H9 (cell line): Measurements from ENCODE around the gene C1QL4. TPM values are rescaled to one million over a fixed set of nuclear protein-coding genes. Genes with fewer than 3 reads are reported as not detected.

Experiments used
- DNase-seq: peaks from one replicate; pipeline ENCODE4 v3.0.0-alpha.2; 2017
- H2AFZ ChIP-seq: one replicate; pipeline ENCODE4 v1.6.1; 2013; ENCODE audit warnings: mild to moderate bottlenecking, low read length, control low read depth, moderate library complexity
- H2AK5ac ChIP-seq: 2 replicates; pipeline ENCODE4 v1.6.1; 2013; ENCODE audit warnings: low read length, control low read depth, mixed read lengths; ENCODE audit not compliant: insufficient read length
- H2BK120ac ChIP-seq: one replicate; pipeline ENCODE4 v1.6.1; 2013; ENCODE audit warnings: low read depth, mild to moderate bottlenecking, low read length, control low read depth, inconsistent platforms; ENCODE audit not compliant: poor library complexity, severe bottlenecking
- H2BK12ac ChIP-seq: 2 replicates; pipeline ENCODE4 v1.6.1; 2013; ENCODE audit warnings: low read length, control low read depth, mixed read lengths, low read depth; ENCODE audit not compliant: insufficient read length
- H2BK15ac ChIP-seq: 2 replicates; pipeline ENCODE4 v1.6.1; 2013; ENCODE audit warnings: low read depth, low read length, control low read depth
- H2BK20ac ChIP-seq: one replicate; pipeline ENCODE4 v1.6.1; 2013; ENCODE audit warnings: low read depth, mild to moderate bottlenecking, low read length, control low read depth, inconsistent platforms; ENCODE audit not compliant: poor library complexity, severe bottlenecking
- H2BK5ac ChIP-seq: 2 replicates; pipeline ENCODE4 v1.6.1; 2013; ENCODE audit warnings: low read length, control low read depth, mixed read lengths; ENCODE audit not compliant: insufficient read length
- H3K14ac ChIP-seq: 2 replicates; pipeline ENCODE4 v1.6.1; 2013; ENCODE audit warnings: low read length, control low read depth; ENCODE audit not compliant: insufficient read depth
- H3K18ac ChIP-seq: 2 replicates; pipeline ENCODE4 v1.6.1; 2013; ENCODE audit warnings: low read depth, mild to moderate bottlenecking, mixed read lengths, low read length, control low read depth; ENCODE audit not compliant: insufficient read length
- H3K23ac ChIP-seq: 2 replicates; pipeline ENCODE4 v1.6.1; 2013; ENCODE audit warnings: low read length, control low read depth, mixed read lengths, low read depth; ENCODE audit not compliant: insufficient read length
- H3K23me2 ChIP-seq: 2 replicates; pipeline ENCODE4 v1.6.1; 2013; ENCODE audit warnings: low read depth, mild to moderate bottlenecking, mixed read lengths, low read length, control low read depth; ENCODE audit not compliant: insufficient read length, poor library complexity, severe bottlenecking
- H3K27ac ChIP-seq: 2 replicates; pipeline ENCODE4 v1.5.1; 2013; ENCODE audit warnings: low read length, control low read depth, mixed read lengths, low read depth; ENCODE audit not compliant: insufficient read length
- H3K27me3 ChIP-seq: 2 replicates; pipeline ENCODE4 v1.6.1; 2013; ENCODE audit warnings: low read length, control low read depth, inconsistent platforms; ENCODE audit not compliant: insufficient read depth
- H3K4ac ChIP-seq: 2 replicates; pipeline ENCODE4 v1.6.1; 2013; ENCODE audit warnings: low read depth, mild to moderate bottlenecking, control low read depth, inconsistent platforms, low read length, moderate library complexity
- H3K4me1 ChIP-seq: 2 replicates; pipeline ENCODE4 v1.6.1; 2013; ENCODE audit warnings: low read length, control low read depth, inconsistent platforms; ENCODE audit not compliant: insufficient read depth
- H3K4me2 ChIP-seq: 2 replicates; pipeline ENCODE4 v1.6.1; 2013; ENCODE audit warnings: low read length, control low read depth, mixed read lengths; ENCODE audit not compliant: insufficient read length, insufficient read depth
- H3K56ac ChIP-seq: 2 replicates; pipeline ENCODE4 v1.6.1; 2013; ENCODE audit warnings: low read depth, mild to moderate bottlenecking, mixed read lengths, low read length, control low read depth; ENCODE audit not compliant: insufficient read length
- H3K79me1 ChIP-seq: 2 replicates; pipeline ENCODE4 v1.6.1; 2013; ENCODE audit warnings: low read depth, mild to moderate bottlenecking, moderate library complexity, low read length, control low read depth, inconsistent platforms; ENCODE audit not compliant: insufficient read depth, poor library complexity, severe bottlenecking
- H3K79me2 ChIP-seq: 2 replicates; pipeline ENCODE4 v1.6.1; 2013; ENCODE audit warnings: low read length, control low read depth, inconsistent platforms; ENCODE audit not compliant: insufficient read depth
- H3K9ac ChIP-seq: 2 replicates; pipeline ENCODE4 v1.6.1; 2013; ENCODE audit warnings: low read length, control low read depth, mixed read lengths; ENCODE audit not compliant: insufficient read length; ENCODE audit errors: extremely low read depth
- H3K9me3 ChIP-seq: one replicate; pipeline ENCODE4 v1.6.1; 2013; ENCODE audit warnings: low read depth, low read length, inconsistent platforms; ENCODE audit not compliant: control insufficient read depth
- H3T11ph ChIP-seq: one replicate; pipeline ENCODE4 v1.6.1; 2013; ENCODE audit warnings: mild to moderate bottlenecking, low read length, control low read depth, inconsistent platforms
- H4K20me1 ChIP-seq: one replicate; pipeline ENCODE4 v1.6.1; 2013; ENCODE audit not compliant: control insufficient read depth, insufficient read length, insufficient read depth
- H4K5ac ChIP-seq: 2 replicates; pipeline ENCODE4 v1.6.1; 2013; ENCODE audit warnings: low read depth, mild to moderate bottlenecking, mixed read lengths, low read length, control low read depth; ENCODE audit not compliant: insufficient read length
- H4K8ac ChIP-seq: replicated peaks from 2 replicates; pipeline ENCODE4 v1.6.1; 2013; ENCODE audit warnings: low read length, control low read depth, mixed read lengths, low read depth; ENCODE audit not compliant: insufficient read length
- H4K91ac ChIP-seq: 2 replicates; pipeline ENCODE4 v1.6.1; 2013; ENCODE audit warnings: low read depth, mild to moderate bottlenecking, moderate library complexity, mixed read lengths, low read length, control low read depth; ENCODE audit not compliant: insufficient read length
- H3K27ac Mint-ChIP-seq, 3 experiments: 2 replicates in 2 of 3; 3 replicates in 1 of 3; pipeline ENCODE4 v1.8.0; 2020 to 2021; ENCODE audit warnings: mixed read lengths in 3 of 3, mild to moderate bottlenecking in 1 of 3, moderate library complexity in 1 of 3
- H3K27me3 Mint-ChIP-seq: 2 replicates; pipeline ENCODE4 v1.8.0; 2021; ENCODE audit warnings: low read depth, mild to moderate bottlenecking, moderate library complexity, mixed read lengths
- H3K36me3 Mint-ChIP-seq, 3 experiments: 2 replicates in 2 of 3; 3 replicates in 1 of 3; pipeline ENCODE4 v1.8.0; 2020 to 2021; ENCODE audit warnings: low read depth in 3 of 3, mixed read lengths in 3 of 3; ENCODE audit not compliant: insufficient read depth in 1 of 3
- H3K4me1 Mint-ChIP-seq, 2 experiments: 2 replicates each; pipeline ENCODE4 v1.8.0; 2020; ENCODE audit warnings: mixed read lengths in 2 of 2
- H3K4me3 Mint-ChIP-seq, 2 experiments: 2 replicates in 1 of 2; 3 replicates in 1 of 2; pipeline ENCODE4 v1.8.0; 2020 to 2021; ENCODE audit warnings: mild to moderate bottlenecking in 2 of 2, mixed read lengths in 2 of 2, moderate library complexity in 1 of 2
- H3K9me3 Mint-ChIP-seq, 2 experiments: 2 replicates in 1 of 2; 3 replicates in 1 of 2; pipeline ENCODE4 v1.8.0; 2020; ENCODE audit warnings: mild to moderate bottlenecking in 2 of 2, mixed read lengths in 2 of 2, moderate library complexity in 1 of 2
- WGBS: extraction: QIAGEN DNeasy Blood & Tissue Kit; methylation state at CpG from one replicate; pipeline ENCODE4 v1.1.7; 2013; ENCODE audit warnings: missing lambda C conversion rate, low lambda C conversion rate, mixed read lengths; ENCODE audit not compliant: insufficient read length; ENCODE audit errors: extremely low coverage; 5-methylcytosine and 5-hydroxymethylcytosine counted together
- total RNA-seq: library from RNA; stranded (reverse); gene quantifications from 2 replicates; pipeline ENCODE4 v1.2.1, GENCODE V29; 2021
- TF ChIP-seq, protein P1 (sequence below): fragments of 200-600 bp; sonication (generic); conservative IDR thresholded peaks from 3 replicates; pipeline ENCODE4 v1.8.0; 2021; ENCODE audit warnings: antibody characterized with exemption, mild to moderate bottlenecking

C1QL4 gene
- total RNA-seq, 1 experiment from 2014 or later = 1.9 TPM

DNA sequence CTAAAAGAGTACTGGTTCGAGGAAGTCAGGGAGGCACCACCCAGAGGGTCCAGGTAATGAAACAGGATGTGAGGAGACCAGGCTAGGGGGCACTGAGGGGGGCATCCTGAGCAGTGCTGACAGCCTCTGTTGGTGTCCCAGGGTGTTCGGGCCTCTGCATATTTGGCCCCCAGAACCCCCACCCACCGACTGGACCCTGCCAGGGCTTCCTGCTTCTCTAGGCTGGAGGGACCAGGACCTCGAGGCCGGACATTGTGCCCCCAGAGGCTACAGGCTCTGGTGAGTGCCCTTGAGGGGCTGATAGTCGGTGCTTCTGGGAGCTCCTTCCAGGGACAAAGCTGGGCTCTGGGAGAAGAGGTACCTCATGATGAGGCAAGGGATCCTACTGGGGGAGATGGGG lies 11.4 kb downstream of the C1QL4 start:
- TF ChIP-seq, protein P1, sequence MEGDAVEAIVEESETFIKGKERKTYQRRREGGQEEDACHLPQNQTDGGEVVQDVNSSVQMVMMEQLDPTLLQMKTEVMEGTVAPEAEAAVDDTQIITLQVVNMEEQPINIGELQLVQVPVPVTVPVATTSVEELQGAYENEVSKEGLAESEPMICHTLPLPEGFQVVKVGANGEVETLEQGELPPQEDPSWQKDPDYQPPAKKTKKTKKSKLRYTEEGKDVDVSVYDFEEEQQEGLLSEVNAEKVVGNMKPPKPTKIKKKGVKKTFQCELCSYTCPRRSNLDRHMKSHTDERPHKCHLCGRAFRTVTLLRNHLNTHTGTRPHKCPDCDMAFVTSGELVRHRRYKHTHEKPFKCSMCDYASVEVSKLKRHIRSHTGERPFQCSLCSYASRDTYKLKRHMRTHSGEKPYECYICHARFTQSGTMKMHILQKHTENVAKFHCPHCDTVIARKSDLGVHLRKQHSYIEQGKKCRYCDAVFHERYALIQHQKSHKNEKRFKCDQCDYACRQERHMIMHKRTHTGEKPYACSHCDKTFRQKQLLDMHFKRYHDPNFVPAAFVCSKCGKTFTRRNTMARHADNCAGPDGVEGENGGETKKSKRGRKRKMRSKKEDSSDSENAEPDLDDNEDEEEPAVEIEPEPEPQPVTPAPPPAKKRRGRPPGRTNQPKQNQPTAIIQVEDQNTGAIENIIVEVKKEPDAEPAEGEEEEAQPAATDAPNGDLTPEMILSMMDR = no peak
- Histone ChIP-seq H3K4me1 (no peaks in the 10 kb centered on the region), H3K79me2 (no peaks in the 10 kb centered on the region; the same call in 1 of the 2 replicates), H3K18ac (no peak overlapping the region), H3K27me3 (no peaks in the 10 kb centered on the region), H2AFZ (no peak overlapping the region), H2BK12ac (no peak overlapping the region), H3K23ac (no peak overlapping the region), H3K14ac (no peak overlapping the region), H4K5ac (no peak overlapping the region), H3K9ac (no peak overlapping the region), H3K9me3 (no peaks in the 10 kb centered on the region), H4K91ac (no peak overlapping the region), H2BK15ac (no peak overlapping the region), H3K4ac (no peak overlapping the region), H2BK120ac (no peak overlapping the region), H4K20me1 (no peaks in the 10 kb centered on the region), H2AK5ac (no peak overlapping the region), H2BK5ac (no peak overlapping the region), H4K8ac (no peak overlapping the region), H3K4me2 (no peak overlapping the region), H3K56ac (no peak overlapping the region), H3K23me2 (peaks cover 7% of the 10 kb centered on the region), H3T11ph (no peak overlapping the region), H3K27ac (no peak overlapping the region), H2BK20ac (no peak overlapping the region), H3K79me1 (peaks cover 3% of the 10 kb centered on the region)
- H3K27ac Mint-ChIP-seq = no peak overlapping the region
- no peak overlapping the region for H3K4me3 Mint-ChIP-seq
- no peaks in the 10 kb centered on the region; the same call in 1 of the 2 replicates for H3K27me3 Mint-ChIP-seq
- no peak for DNase-seq
- no CpG with 5 or more reads among the region's 6 CpGs for WGBS
- H3K4me1 Mint-ChIP-seq = peaks cover 10 to 21% of the 10 kb centered on the region in 2 experiments
- no peaks in the 10 kb centered on the region for H3K9me3 Mint-ChIP-seq
- H3K36me3 Mint-ChIP-seq = peaks cover 16 to 56% (median 46%) of the 10 kb centered on the region in 3 experiments; a peak in 6 of 7 replicates
